NCI-H2081 treated with DMSO at 0.1 percent for 48 hours (cell line): ENCODE data around the gene GRIK4.
"Not testable (repeated sequence)": the region's sequence is repeated elsewhere in the genome, so short reads cannot be mapped to it uniquely, and the experiment has no call there.

Source experiments
- DNase-seq: peaks from one replicate; lab custom pipeline; 2025; lab: John Stamatoyannopoulos, UW

The GRIK4 gene

GRCh38 chr11:120511116-120511819, at the start of gene GRIK4:
GRIK4 (plus strand) TSS chr11:120511748; CDS start chr11:120660319, 148,571 bp downstream.
- DNase-seq, result no peak

GRCh38 chr11:120462825-120463224, 48.7 kb upstream of the GRIK4 start:
- no peak for DNase-seq

GRCh38 chr11:120465921-120466534, 45.5 kb upstream of the GRIK4 start:
- no peak for DNase-seq

- no peak for DNase-seq
These were observed 43.9 kb upstream of the GRIK4 start for GRCh38 chr11:120467627-120468026.

- DNase-seq, result no peak
These were observed 40.4 kb upstream of the GRIK4 start for GRCh38 chr11:120471131-120471530.

- no peak for DNase-seq
These were observed 39.6 kb upstream of the GRIK4 start for GRCh38 chr11:120471994-120472393.

- no peak for DNase-seq
These were observed 38.0 kb upstream of the GRIK4 start for GRCh38 chr11:120473503-120473902.

- DNase-seq, result no peak
These were observed 29.4 kb upstream of the GRIK4 start for GRCh38 chr11:120482149-120482548.

- DNase-seq, result no peak
These were observed 26.8 kb upstream of the GRIK4 start for GRCh38 chr11:120484722-120485121.

- no peak for DNase-seq
These were observed 25.4 kb upstream of the GRIK4 start for GRCh38 chr11:120486138-120486537.

GRCh38 chr11:120489799-120490198, 21.7 kb upstream of the GRIK4 start:
- DNase-seq, result no peak

GRCh38 chr11:120492486-120492885, 19.1 kb upstream of the GRIK4 start:
- DNase-seq, result no peak

- no peak for DNase-seq
These were observed 17.0 kb upstream of the GRIK4 start for GRCh38 chr11:120494595-120494994.

- no peak for DNase-seq
These were observed 12.5 kb upstream of the GRIK4 start for GRCh38 chr11:120499088-120499487.

GRCh38 chr11:120499859-120500258, 11.7 kb upstream of the GRIK4 start:
- DNase-seq, result no peak

GRCh38 chr11:120500414-120501071, 11.0 kb upstream of the GRIK4 start:
- no peak for DNase-seq

- no peak for DNase-seq
These were observed 10.1 kb upstream of the GRIK4 start for GRCh38 chr11:120501440-120501839.

- DNase-seq, result no peak
These were observed 9.4 kb upstream of the GRIK4 start for GRCh38 chr11:120501976-120502755.

GRCh38 chr11:120503529-120503928, 8.0 kb upstream of the GRIK4 start:
- DNase-seq, result not testable (repeated sequence)

- no peak for DNase-seq
These were observed 5.6 kb upstream of the GRIK4 start for GRCh38 chr11:120505801-120506425.

- DNase-seq, result no peak
These were observed 2.0 kb upstream of the GRIK4 start for GRCh38 chr11:120509346-120510053.
